HG02870 (cell line): ENCODE results near the gene SPRR2D.
"Not testable (repeated sequence)": the region's sequence is repeated elsewhere in the genome, so short reads cannot be mapped to it uniquely, and the experiment has no call there.

Experiments used
- ATAC-seq: cut with Tn5 transposase; IDR thresholded peaks from one replicate; pipeline ENCODE4 v1.9.1; 2021; ENCODE audit warnings: mild to moderate bottlenecking, moderate library complexity; ENCODE audit not compliant: unreplicated experiment

SPRR2D gene

GRCh38 chr1:153040950-153041631 lies at the start of gene SPRR2D:
Gene SPRR2D (minus strand): TSS chr1:153041120. CDS start chr1:153040346, 774 bp downstream.
- ATAC-seq = no peak

GRCh38 chr1:153087652-153088051 lies 46.7 kb upstream of the SPRR2D start:
- ATAC-seq = no peak

- no peak for ATAC-seq
Measured at GRCh38 chr1:153081736-153082135, 40.8 kb upstream of the SPRR2D start.

GRCh38 chr1:153072806-153073726 lies 32.1 kb upstream of the SPRR2D start:
- no peak for ATAC-seq

- ATAC-seq = no peak
Measured at GRCh38 chr1:153071511-153071910, 30.6 kb upstream of the SPRR2D start, which contains the start of gene SPRR2B. Gene SPRR2B (minus strand): TSS chr1:153071611. CDS start chr1:153070839, 772 bp downstream.

- ATAC-seq = no peak
Measured at GRCh38 chr1:153070243-153070642, 29.3 kb upstream of the SPRR2D start.

- ATAC-seq = no peak
Measured at GRCh38 chr1:153058826-153059784, 18.2 kb upstream of the SPRR2D start.

- ATAC-seq = no peak
Measured at GRCh38 chr1:153058154-153058553, 17.2 kb upstream of the SPRR2D start.

- ATAC-seq = no peak
Measured at GRCh38 chr1:153057375-153057774, 16.5 kb upstream of the SPRR2D start, which contains the start of gene SPRR2A. Gene SPRR2A (minus strand): TSS chr1:153057512. CDS start chr1:153056735, 777 bp downstream.

- ATAC-seq = not testable (repeated sequence)
Measured at GRCh38 chr1:153056111-153056510, 15.2 kb upstream of the SPRR2D start.

GRCh38 chr1:153049211-153049610 lies 8.3 kb upstream of the SPRR2D start:
- ATAC-seq = no peak

GRCh38 chr1:153035211-153035610 lies 5.7 kb downstream of the SPRR2D start:
- ATAC-seq = no peak

GRCh38 chr1:153032677-153033308 lies 8.1 kb downstream of the SPRR2D start:
- no peak for ATAC-seq

- ATAC-seq = no peak
Measured at GRCh38 chr1:153032073-153032472, 8.8 kb downstream of the SPRR2D start.

- ATAC-seq = no peak
Measured at GRCh38 chr1:153030895-153031294, 10.0 kb downstream of the SPRR2D start, which contains the start of gene SPRR1B. Gene SPRR1B (plus strand): TSS chr1:153031203. CDS start chr1:153032346, 1,143 bp downstream.

GRCh38 chr1:153028766-153029165 lies 12.2 kb downstream of the SPRR2D start:
- no peak for ATAC-seq

GRCh38 chr1:153025797-153026196 lies 15.1 kb downstream of the SPRR2D start:
- no peak for ATAC-seq

- ATAC-seq = no peak
Measured at GRCh38 chr1:153024413-153024812, 16.5 kb downstream of the SPRR2D start.

- no peak for ATAC-seq
Measured at GRCh38 chr1:153023109-153023508, 17.8 kb downstream of the SPRR2D start.

GRCh38 chr1:153022340-153022739 lies 18.6 kb downstream of the SPRR2D start:
- ATAC-seq = not testable (repeated sequence)
